ENCODE data around the gene TMEM178A. TPM values are rescaled to one million over a fixed set of nuclear protein-coding genes. Genes with fewer than 3 reads are reported as not detected.
A peak's percentile ranks its signal among the peaks of the same experiment; 100 is the strongest.
"Not testable (repeated sequence)": the region's sequence is repeated elsewhere in the genome, so short reads cannot be mapped to it uniquely, and the experiment has no call there.

Gene TMEM178A
- polyA plus RNA-seq (2013, experiment 1 of 2), result 6.2 TPM
- polyA plus RNA-seq (2013, experiment 2 of 2), result 10.7 TPM

DNA sequence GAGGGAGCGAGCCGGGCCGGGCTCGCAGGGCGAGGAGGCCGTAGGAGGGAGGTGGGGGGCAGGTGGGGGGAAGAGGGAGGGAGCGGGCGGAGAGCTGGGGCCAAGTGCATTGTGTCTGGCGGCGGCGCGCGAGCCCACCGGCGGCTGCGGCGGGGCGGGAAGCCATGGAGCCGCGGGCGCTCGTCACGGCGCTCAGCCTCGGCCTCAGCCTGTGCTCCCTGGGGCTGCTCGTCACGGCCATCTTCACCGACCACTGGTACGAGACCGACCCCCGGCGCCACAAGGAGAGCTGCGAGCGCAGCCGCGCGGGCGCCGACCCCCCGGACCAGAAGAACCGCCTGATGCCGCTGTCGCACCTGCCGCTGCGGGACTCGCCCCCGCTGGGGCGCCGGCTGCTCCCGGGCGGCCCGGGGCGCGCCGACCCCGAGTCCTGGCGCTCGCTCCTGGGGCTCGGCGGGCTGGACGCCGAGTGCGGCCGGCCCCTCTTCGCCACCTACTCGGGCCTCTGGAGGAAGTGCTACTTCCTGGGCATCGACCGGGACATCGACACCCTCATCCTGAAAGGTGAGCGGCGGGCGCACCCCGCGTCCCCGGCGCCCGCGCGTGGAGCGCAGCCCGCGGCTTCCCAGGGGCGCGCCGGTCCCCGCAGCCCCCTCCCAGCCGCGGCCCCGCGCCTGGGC, at the start of gene TMEM178A:
Gene TMEM178A (plus strand): TSS at position 107 of the 680 bp plus-strand sequence. CDS start 58 bp downstream, at position 165.
- Histone ChIP-seq H3K9me3 (ENCODE audit: insufficient read depth, low read depth, low read length) (no peaks in the 10 kb centered on the region), H3K27me3 (ENCODE audit: insufficient read depth, low read length) (peaks cover 51% of the 10 kb centered on the region), H3K4me3 (ENCODE audit: low read length) (peak within 1 kb of the TSS; percentile 88), H3K36me3 (ENCODE audit: insufficient read depth, low read length) (no peaks in the 10 kb centered on the region), H3K27ac (ENCODE audit: low read depth, low read length) (no peak within 1 kb of the TSS), H3K9ac (ENCODE audit: low read depth, low read length) (peak within 1 kb of the TSS; percentile 70), H3K4me1 (ENCODE audit: insufficient read depth, low read length) (peaks cover 29% of the 10 kb centered on the region)
- under 1% methylated on average over 90 of the region's 90 CpGs for WGBS

DNA sequence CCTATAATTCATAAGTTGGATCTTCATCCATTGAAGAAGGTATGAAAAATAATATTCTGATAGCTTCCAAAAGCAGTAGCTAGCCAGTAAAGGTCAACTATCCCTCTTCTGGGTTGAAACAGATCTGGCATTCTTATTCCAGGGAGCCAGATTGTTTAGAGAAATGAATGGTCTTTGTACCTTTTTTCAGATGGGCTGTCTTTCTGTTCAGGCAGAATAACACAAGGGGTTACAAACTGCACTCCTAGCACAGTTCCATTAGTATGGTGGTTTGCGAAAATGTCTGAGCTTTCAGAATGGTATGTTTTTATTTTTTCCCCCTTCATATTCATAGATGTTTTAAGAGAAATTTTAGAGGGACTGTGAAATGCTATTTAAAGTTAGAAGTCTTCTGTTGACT, 47.5 kb upstream of the TMEM178A start:
- H3K9me3 ChIP-seq (ENCODE audit: insufficient read depth, low read depth, low read length), result no peaks in the 10 kb centered on the region
- H3K4me1 ChIP-seq (ENCODE audit: insufficient read depth, low read length), result 0 out of 2 replicates have a peak, but pooled peaks cover 5% of the 10 kb centered on the region
- no peaks in the 10 kb centered on the region for H3K27me3 ChIP-seq (ENCODE audit: insufficient read depth, low read length)
- WGBS, result no CpG with 5 or more reads among the region's 1 CpG
- no peak overlapping the region for H3K4me3 ChIP-seq (ENCODE audit: low read length)
- no peak overlapping the region for H3K9ac ChIP-seq (ENCODE audit: low read depth, low read length)
- H3K36me3 ChIP-seq (ENCODE audit: insufficient read depth, low read length), result no peaks in the 10 kb centered on the region
- no peak overlapping the region for H3K27ac ChIP-seq (ENCODE audit: low read depth, low read length)

DNA sequence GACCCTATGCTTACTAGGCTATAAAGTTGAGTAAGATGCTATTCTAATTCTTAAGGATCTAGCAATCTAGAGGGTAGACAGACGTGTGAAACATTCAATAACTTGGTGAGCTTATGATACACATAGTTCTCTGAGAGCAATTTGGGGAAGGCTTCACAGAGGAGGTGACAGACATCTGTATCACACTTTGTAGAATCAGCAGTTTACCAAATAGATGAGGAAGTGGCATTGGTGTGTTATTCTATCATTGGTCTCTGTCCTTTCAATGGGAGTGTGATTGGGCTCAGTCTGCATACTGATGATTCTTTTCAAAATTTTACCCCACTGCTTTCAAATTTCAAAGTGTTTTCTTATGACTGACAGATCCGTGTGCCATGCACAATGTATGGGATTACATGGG, 47.0 kb upstream of the TMEM178A start:
- Histone ChIP-seq H3K9ac (ENCODE audit: low read depth, low read length) (no peak overlapping the region), H3K27ac (ENCODE audit: low read depth, low read length) (no peak overlapping the region), H3K4me1 (ENCODE audit: insufficient read depth, low read length) (0 out of 2 replicates have a peak, but pooled peaks cover 5% of the 10 kb centered on the region), H3K36me3 (ENCODE audit: insufficient read depth, low read length) (no peaks in the 10 kb centered on the region), H3K9me3 (ENCODE audit: insufficient read depth, low read depth, low read length) (no peaks in the 10 kb centered on the region), H3K27me3 (ENCODE audit: insufficient read depth, low read length) (no peaks in the 10 kb centered on the region), H3K4me3 (ENCODE audit: low read length) (no peak overlapping the region)
- WGBS, result 95% methylated on average over 2 of the region's 2 CpGs

DNA sequence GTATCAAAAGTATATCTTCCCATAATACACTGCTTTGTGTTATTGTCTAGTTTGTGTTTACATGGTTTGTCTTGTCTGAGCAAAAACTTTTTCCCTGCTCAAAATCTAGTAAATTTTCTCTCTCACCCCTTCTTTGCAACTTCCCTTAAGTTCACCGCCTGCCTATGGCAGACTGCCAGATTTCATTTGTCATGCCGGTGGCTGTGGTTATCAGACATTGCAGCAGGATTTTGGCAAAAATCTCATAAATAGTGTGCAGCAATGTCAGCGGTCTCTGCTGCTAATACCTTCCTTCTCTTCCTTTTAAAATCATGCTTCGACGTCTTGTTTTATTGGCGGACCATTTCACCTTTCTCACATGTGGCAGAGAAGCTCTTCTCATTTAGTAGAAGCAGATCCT, 45.6 kb upstream of the TMEM178A start:
- WGBS, result 95% methylated on average over 6 of the region's 6 CpGs
- H3K4me1 ChIP-seq (ENCODE audit: insufficient read depth, low read length), result 0 out of 2 replicates have a peak, but pooled peaks cover 8% of the 10 kb centered on the region
- no peaks in the 10 kb centered on the region for H3K9me3 ChIP-seq (ENCODE audit: insufficient read depth, low read depth, low read length)
- H3K9ac ChIP-seq (ENCODE audit: low read depth, low read length), result no peak overlapping the region
- no peaks in the 10 kb centered on the region for H3K36me3 ChIP-seq (ENCODE audit: insufficient read depth, low read length)
- no peaks in the 10 kb centered on the region for H3K27me3 ChIP-seq (ENCODE audit: insufficient read depth, low read length)
- no peak overlapping the region for H3K4me3 ChIP-seq (ENCODE audit: low read length)
- no peak overlapping the region for H3K27ac ChIP-seq (ENCODE audit: low read depth, low read length)

DNA sequence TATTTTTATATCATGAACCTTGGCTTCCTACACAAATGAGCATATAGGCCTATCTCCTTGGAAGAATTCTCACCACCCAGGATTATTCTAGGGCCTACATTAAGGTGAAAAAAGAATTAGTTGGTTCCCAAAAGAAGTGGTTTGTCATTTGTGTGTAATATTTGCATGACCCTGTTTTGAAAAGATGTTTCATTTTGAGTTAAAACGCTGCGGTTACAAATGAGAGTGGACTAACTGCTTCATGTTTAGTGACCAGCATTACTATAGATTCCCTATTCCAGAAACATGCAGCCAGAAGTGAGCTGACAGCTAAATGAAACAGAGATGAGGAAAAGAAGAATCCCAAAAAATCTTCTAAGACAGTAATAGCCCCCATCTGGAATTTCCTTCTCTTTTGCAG, 44.1 kb upstream of the TMEM178A start:
- H3K4me3 ChIP-seq (ENCODE audit: low read length), result no peak overlapping the region
- H3K9me3 ChIP-seq (ENCODE audit: insufficient read depth, low read depth, low read length), result no peaks in the 10 kb centered on the region
- peaks cover 11% of the 10 kb centered on the region; the same call in 1 of the 2 replicates for H3K4me1 ChIP-seq (ENCODE audit: insufficient read depth, low read length)
- H3K27me3 ChIP-seq (ENCODE audit: insufficient read depth, low read length), result no peaks in the 10 kb centered on the region
- no peak overlapping the region for H3K9ac ChIP-seq (ENCODE audit: low read depth, low read length)
- no peak overlapping the region for H3K27ac ChIP-seq (ENCODE audit: low read depth, low read length)
- WGBS, result 96% methylated on average over 2 of the region's 2 CpGs
- no peaks in the 10 kb centered on the region for H3K36me3 ChIP-seq (ENCODE audit: insufficient read depth, low read length)

DNA sequence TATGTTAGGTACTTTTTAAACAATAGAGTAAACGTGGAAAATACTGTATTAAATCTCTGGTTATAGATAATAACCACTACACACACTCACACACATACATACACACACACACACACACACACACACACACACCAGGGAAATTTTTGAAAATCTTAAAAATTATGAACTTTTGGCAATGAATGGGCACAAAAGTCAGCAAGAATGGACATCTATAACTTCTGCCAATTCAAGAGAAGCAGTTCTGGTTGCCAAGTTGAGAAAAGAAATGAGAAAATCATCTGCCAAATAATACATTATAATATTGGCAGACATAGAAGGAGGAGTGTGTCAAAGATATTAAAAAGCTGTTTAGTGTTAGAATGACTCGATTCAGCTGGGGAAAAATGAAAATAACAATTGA, 42.9 kb upstream of the TMEM178A start:
- Histone ChIP-seq H3K4me3 (ENCODE audit: low read length) (no peak overlapping the region), H3K36me3 (ENCODE audit: insufficient read depth, low read length) (no peaks in the 10 kb centered on the region), H3K4me1 (ENCODE audit: insufficient read depth, low read length) (peaks cover 11% of the 10 kb centered on the region; the same call in 1 of the 2 replicates), H3K9me3 (ENCODE audit: insufficient read depth, low read depth, low read length) (no peaks in the 10 kb centered on the region), H3K27me3 (ENCODE audit: insufficient read depth, low read length) (no peaks in the 10 kb centered on the region), H3K27ac (ENCODE audit: low read depth, low read length) (no peak overlapping the region), H3K9ac (ENCODE audit: low read depth, low read length) (no peak overlapping the region)
- 57% methylated on average over 1 of the region's 2 CpGs for WGBS

DNA sequence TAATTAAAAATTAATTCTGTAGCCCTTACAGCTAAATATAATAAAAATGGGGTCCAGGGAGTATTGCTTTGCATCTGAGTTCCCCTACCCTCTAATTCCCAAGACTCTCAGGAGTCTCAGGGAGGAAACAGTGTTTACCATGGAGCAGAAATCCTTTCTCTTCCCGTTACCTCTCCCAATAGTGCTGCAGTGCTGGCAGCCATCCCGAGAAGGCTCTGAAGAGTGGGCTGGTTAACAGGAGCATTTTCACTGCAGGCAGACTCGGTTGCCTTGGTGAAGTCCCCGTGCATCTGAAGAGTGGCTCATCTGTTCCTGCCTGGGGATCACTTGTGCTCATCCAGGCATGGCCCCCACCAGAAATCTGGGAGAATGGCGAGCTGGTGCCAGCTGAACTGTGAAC, 41.8 kb upstream of the TMEM178A start:
- H3K9me3 ChIP-seq (ENCODE audit: insufficient read depth, low read depth, low read length), result no peaks in the 10 kb centered on the region
- WGBS, result 93% methylated on average over 5 of the region's 5 CpGs
- H3K4me1 ChIP-seq (ENCODE audit: insufficient read depth, low read length), result peaks cover 11% of the 10 kb centered on the region; the same call in 1 of the 2 replicates
- no peak overlapping the region for H3K9ac ChIP-seq (ENCODE audit: low read depth, low read length)
- no peaks in the 10 kb centered on the region for H3K36me3 ChIP-seq (ENCODE audit: insufficient read depth, low read length)
- no peak overlapping the region for H3K4me3 ChIP-seq (ENCODE audit: low read length)
- no peak overlapping the region for H3K27ac ChIP-seq (ENCODE audit: low read depth, low read length)
- H3K27me3 ChIP-seq (ENCODE audit: insufficient read depth, low read length), result no peaks in the 10 kb centered on the region

DNA sequence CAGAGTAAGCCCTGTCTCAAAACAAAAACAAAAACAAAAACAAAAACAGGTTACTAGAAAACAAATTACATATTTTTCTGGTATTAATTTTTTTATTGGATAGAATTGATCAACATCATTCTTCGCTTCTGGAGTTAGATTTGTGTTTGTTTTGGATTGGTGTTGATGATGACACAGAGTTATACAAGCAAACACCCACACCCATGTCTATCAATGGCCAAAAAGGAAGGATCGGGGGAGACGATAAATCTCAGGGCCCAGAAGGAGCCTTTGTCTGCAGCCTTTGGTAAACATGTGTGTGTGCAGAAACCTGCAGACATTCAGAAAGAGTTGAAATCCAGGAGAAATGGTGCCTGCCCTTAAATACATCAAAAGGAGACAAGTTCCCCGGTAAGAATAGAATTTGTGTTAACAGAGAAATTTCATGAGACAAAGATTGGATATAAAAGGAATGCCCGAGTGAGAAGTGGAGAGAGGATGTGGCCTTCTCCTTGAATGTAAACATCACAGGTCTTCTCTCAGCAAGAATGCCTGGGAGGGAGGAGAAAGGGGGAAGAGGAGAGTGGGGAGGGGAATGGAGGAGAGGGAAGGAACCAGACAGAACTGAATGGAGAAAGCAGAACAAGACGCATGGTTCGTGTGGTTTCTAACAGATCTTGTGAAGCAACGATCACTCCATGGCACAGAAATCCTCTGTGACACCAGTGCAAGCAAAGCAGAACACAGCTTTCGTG, 40.4 kb upstream of the TMEM178A start:
- Histone ChIP-seq H3K4me1 (ENCODE audit: insufficient read depth, low read length) (peaks cover 11% of the 10 kb centered on the region; the same call in 1 of the 2 replicates), H3K4me3 (ENCODE audit: low read length) (no peak overlapping the region), H3K36me3 (ENCODE audit: insufficient read depth, low read length) (no peaks in the 10 kb centered on the region), H3K27ac (ENCODE audit: low read depth, low read length) (no peak overlapping the region), H3K9me3 (ENCODE audit: insufficient read depth, low read depth, low read length) (peaks cover 8% of the 10 kb centered on the region; the same call in 1 of the 2 replicates), H3K27me3 (ENCODE audit: insufficient read depth, low read length) (no peaks in the 10 kb centered on the region), H3K9ac (ENCODE audit: low read depth, low read length) (no peak overlapping the region)
- 68% methylated on average over 8 of the region's 9 CpGs for WGBS

DNA sequence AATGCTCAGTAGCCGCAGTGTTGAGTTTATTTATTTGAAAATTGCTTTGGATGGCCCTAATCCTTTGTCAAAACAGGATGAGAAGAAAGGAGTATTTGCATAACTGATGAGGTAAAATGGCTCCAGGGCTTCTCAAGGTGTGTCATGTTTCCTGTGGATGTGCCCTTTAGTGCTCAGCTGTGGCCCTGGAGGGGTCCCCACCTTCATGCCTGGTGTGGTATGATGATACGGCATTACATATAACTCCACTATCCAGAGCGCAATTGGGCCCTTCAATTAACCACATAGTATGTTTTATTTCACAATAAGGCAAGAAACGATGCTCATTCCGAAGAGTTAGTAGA, 39.8 kb upstream of the TMEM178A start:
- Histone ChIP-seq H3K36me3 (ENCODE audit: insufficient read depth, low read length) (no peaks in the 10 kb centered on the region), H3K4me1 (ENCODE audit: insufficient read depth, low read length) (peaks cover 11% of the 10 kb centered on the region; the same call in 1 of the 2 replicates), H3K9ac (ENCODE audit: low read depth, low read length) (no peak overlapping the region), H3K4me3 (ENCODE audit: low read length) (no peak overlapping the region), H3K9me3 (ENCODE audit: insufficient read depth, low read depth, low read length) (peaks cover 8% of the 10 kb centered on the region; the same call in 1 of the 2 replicates), H3K27ac (ENCODE audit: low read depth, low read length) (no peak overlapping the region), H3K27me3 (ENCODE audit: insufficient read depth, low read length) (no peaks in the 10 kb centered on the region)
- WGBS, result 95% methylated on average over 5 of the region's 5 CpGs

DNA sequence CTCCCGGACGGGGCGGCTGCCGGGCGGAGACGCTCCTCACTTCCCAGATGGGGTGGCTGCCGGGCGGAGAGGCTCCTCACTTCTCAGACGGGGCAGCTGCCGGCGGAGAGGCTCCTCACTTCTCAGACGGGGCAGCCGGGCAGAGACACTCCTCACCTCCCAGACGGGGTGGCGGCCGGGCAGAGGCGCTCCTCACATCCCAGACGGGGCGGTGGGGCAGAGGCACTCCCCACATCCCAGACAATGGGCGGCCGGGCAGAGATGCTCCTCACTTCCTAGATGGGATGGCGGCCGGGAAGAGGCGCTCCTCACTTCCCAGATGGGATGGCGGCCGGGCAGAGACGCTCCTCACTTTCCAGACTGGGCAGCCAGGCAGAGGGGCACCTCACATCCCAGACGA, 37.4 kb upstream of the TMEM178A start:
- not testable (repeated sequence) for H3K27ac ChIP-seq (ENCODE audit: low read depth, low read length); H3K27me3 ChIP-seq (ENCODE audit: insufficient read depth, low read length)
- WGBS, result 96% methylated on average over 22 of the region's 28 CpGs

DNA sequence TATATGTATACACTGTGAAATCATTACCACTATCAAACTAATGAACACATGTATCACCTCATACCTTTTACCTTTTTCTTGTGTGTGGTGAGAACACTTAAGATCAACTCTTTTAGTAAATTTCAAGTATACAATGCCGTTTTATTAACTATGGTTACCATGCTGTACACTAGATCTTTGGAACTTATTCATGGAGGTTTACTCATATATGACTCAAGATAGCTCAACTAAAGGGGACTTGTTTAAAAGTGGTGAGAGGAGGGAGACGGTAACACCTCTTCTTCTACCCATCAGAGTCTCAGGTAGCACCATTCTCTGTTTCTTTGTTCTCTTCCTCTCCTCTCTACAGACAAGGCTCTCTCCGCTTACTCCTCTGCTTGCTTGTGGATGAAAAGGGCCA, 36.1 kb upstream of the TMEM178A start:
- H3K4me3 ChIP-seq (ENCODE audit: low read length), result no peak overlapping the region
- WGBS, result 95% methylated on average over 2 of the region's 3 CpGs
- H3K36me3 ChIP-seq (ENCODE audit: insufficient read depth, low read length), result no peaks in the 10 kb centered on the region
- H3K9me3 ChIP-seq (ENCODE audit: insufficient read depth, low read depth, low read length), result peaks cover 8% of the 10 kb centered on the region; the same call in 1 of the 2 replicates
- peaks cover 11% of the 10 kb centered on the region; the same call in 1 of the 2 replicates for H3K4me1 ChIP-seq (ENCODE audit: insufficient read depth, low read length)
- H3K27me3 ChIP-seq (ENCODE audit: insufficient read depth, low read length), result no peaks in the 10 kb centered on the region
- H3K9ac ChIP-seq (ENCODE audit: low read depth, low read length), result no peak overlapping the region
- H3K27ac ChIP-seq (ENCODE audit: low read depth, low read length), result no peak overlapping the region

More for the DNA sequence above, 37.4 kb upstream of the TMEM178A start:
- not testable (repeated sequence) for H3K36me3 ChIP-seq (ENCODE audit: insufficient read depth, low read length); H3K9ac ChIP-seq (ENCODE audit: low read depth, low read length); H3K4me3 ChIP-seq (ENCODE audit: low read length); H3K9me3 ChIP-seq (ENCODE audit: insufficient read depth, low read depth, low read length)
- H3K4me1 ChIP-seq (ENCODE audit: insufficient read depth, low read length), result peaks cover 11% of the 10 kb centered on the region; the same call in 1 of the 2 replicates
